ENCODE data around the gene NXPH2.

NXPH2 gene

GRCh38 chr2:138779781-138780445 lies at the start of gene NXPH2:
NXPH2 (minus strand) TSS chr2:138780390; CDS start chr2:138780241, 149 bp downstream.
- H2AFZ ChIP-seq (ENCODE audit: low read depth): no peak within 1 kb of the TSS
- no peak within 1 kb of the TSS for H3K4me3 ChIP-seq (IDR thresholded peaks at IDR 0.05; ENCODE audit: insufficient read depth, low read depth, low read length)
- no peak within 1 kb of the TSS for H3K4me2 ChIP-seq
- no peak within 1 kb of the TSS for H3K9ac ChIP-seq
- no peaks in the 10 kb centered on the region for H3K79me2 ChIP-seq (ENCODE audit: insufficient read depth, low read depth)
- no peaks in the 10 kb centered on the region for H3K4me1 ChIP-seq (ENCODE audit: low read depth, poor library complexity, severe bottlenecking)
- H3K27me3 ChIP-seq (ENCODE audit: insufficient read depth, low read depth): no peaks in the 10 kb centered on the region
- H3K36me3 ChIP-seq (ENCODE audit: insufficient read depth): no peaks in the 10 kb centered on the region
- no peak within 1 kb of the TSS for H3K27ac ChIP-seq
- TF ChIP-seq CTCF (conservative IDR thresholded peaks at IDR 0.05; ENCODE audit: low read depth, low read length): no peak
- no peaks in the 10 kb centered on the region for H4K20me1 ChIP-seq (ENCODE audit: insufficient read depth)

- H3K9ac ChIP-seq: no peak overlapping the region
- H3K36me3 ChIP-seq (ENCODE audit: insufficient read depth): no peaks in the 10 kb centered on the region
- H3K4me1 ChIP-seq (ENCODE audit: low read depth, poor library complexity, severe bottlenecking): no peaks in the 10 kb centered on the region
- no peak overlapping the region for H2AFZ ChIP-seq (ENCODE audit: low read depth)
- H3K79me2 ChIP-seq (ENCODE audit: insufficient read depth, low read depth): no peaks in the 10 kb centered on the region
- H3K27me3 ChIP-seq (ENCODE audit: insufficient read depth, low read depth): no peaks in the 10 kb centered on the region
- no peaks in the 10 kb centered on the region for H4K20me1 ChIP-seq (ENCODE audit: insufficient read depth)
- no peak overlapping the region for H3K4me3 ChIP-seq (IDR thresholded peaks at IDR 0.05; ENCODE audit: insufficient read depth, low read depth, low read length)
- H3K27ac ChIP-seq: no peak overlapping the region
- no peak overlapping the region for H3K4me2 ChIP-seq
- peak; percentile 51 for TF ChIP-seq CTCF (conservative IDR thresholded peaks at IDR 0.05; ENCODE audit: low read depth, low read length)
Measured at GRCh38 chr2:138829326-138829919, 49.2 kb upstream of the NXPH2 start.

GRCh38 chr2:138827426-138828054 lies 47.4 kb upstream of the NXPH2 start:
- H3K79me2 ChIP-seq (ENCODE audit: insufficient read depth, low read depth): no peaks in the 10 kb centered on the region
- H3K4me3 ChIP-seq (IDR thresholded peaks at IDR 0.05; ENCODE audit: insufficient read depth, low read depth, low read length): no peak overlapping the region
- no peaks in the 10 kb centered on the region for H3K27me3 ChIP-seq (ENCODE audit: insufficient read depth, low read depth)
- H3K36me3 ChIP-seq (ENCODE audit: insufficient read depth): no peaks in the 10 kb centered on the region
- H2AFZ ChIP-seq (ENCODE audit: low read depth): no peak overlapping the region
- H3K27ac ChIP-seq: no peak overlapping the region
- no peaks in the 10 kb centered on the region for H4K20me1 ChIP-seq (ENCODE audit: insufficient read depth)
- no peak overlapping the region for H3K9ac ChIP-seq
- no peak overlapping the region for H3K4me2 ChIP-seq
- TF ChIP-seq CTCF (conservative IDR thresholded peaks at IDR 0.05; ENCODE audit: low read depth, low read length): peak; percentile 65
- no peaks in the 10 kb centered on the region for H3K4me1 ChIP-seq (ENCODE audit: low read depth, poor library complexity, severe bottlenecking)

GRCh38 chr2:138823666-138824065 lies 43.5 kb upstream of the NXPH2 start:
- H3K79me2 ChIP-seq (ENCODE audit: insufficient read depth, low read depth): no peaks in the 10 kb centered on the region
- no peak overlapping the region for H3K9ac ChIP-seq
- no peaks in the 10 kb centered on the region for H4K20me1 ChIP-seq (ENCODE audit: insufficient read depth)
- no peak overlapping the region for H3K27ac ChIP-seq
- H3K27me3 ChIP-seq (ENCODE audit: insufficient read depth, low read depth): no peaks in the 10 kb centered on the region
- no peaks in the 10 kb centered on the region for H3K36me3 ChIP-seq (ENCODE audit: insufficient read depth)
- no peak overlapping the region for H3K4me3 ChIP-seq (IDR thresholded peaks at IDR 0.05; ENCODE audit: insufficient read depth, low read depth, low read length)
- no peak overlapping the region for H3K4me2 ChIP-seq
- no peak overlapping the region for H2AFZ ChIP-seq (ENCODE audit: low read depth)
- no peaks in the 10 kb centered on the region for H3K4me1 ChIP-seq (ENCODE audit: low read depth, poor library complexity, severe bottlenecking)
- TF ChIP-seq CTCF (conservative IDR thresholded peaks at IDR 0.05; ENCODE audit: low read depth, low read length): no peak

All from KMS-11 (cell line).